ENCODE data around the gene AKIP1.
"Not testable (repeated sequence)": the region's sequence is repeated elsewhere in the genome, so short reads cannot be mapped to it uniquely, and the experiment has no call there.

The AKIP1 gene

DNA sequence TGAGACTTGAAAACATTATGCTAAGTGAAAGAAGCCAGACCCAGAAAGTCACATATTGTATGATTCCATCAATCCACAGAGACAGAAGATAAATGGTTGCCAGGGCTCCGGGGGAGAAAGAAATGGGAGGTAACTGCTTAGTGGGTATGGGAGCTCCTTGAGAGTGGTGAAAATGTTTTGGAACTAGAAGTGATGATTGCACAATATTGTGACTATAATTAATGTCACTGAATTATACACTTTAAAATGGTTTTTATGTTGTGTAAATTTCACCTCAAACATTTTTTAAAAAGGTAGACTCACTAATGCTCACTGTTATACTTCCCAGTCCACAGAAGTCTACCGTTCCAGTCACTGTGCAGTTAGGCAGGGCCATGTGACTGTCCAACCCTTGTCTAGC lies 32.2 kb upstream of the AKIP1 start:
- no peaks in the 10 kb centered on the region for H3K27me3 ChIP-seq (ENCODE audit: control insufficient read depth, insufficient read depth, low read length)
- H3K27ac ChIP-seq (ENCODE audit: low read length) = no peak overlapping the region
- H3K4me3 ChIP-seq (ENCODE audit: low read length) = no peak overlapping the region
- no peak for DNase-seq (ENCODE audit: low read depth, low spot score)
- H3K9me3 ChIP-seq (ENCODE audit: control insufficient read depth, insufficient read depth, low read length) = no peaks in the 10 kb centered on the region
- no peaks in the 10 kb centered on the region for H3K36me3 ChIP-seq (ENCODE audit: control insufficient read depth, insufficient read depth, low read length)
- H3K4me1 ChIP-seq (ENCODE audit: control insufficient read depth, insufficient read depth, low read length) = no peaks in the 10 kb centered on the region
- no CpG with 5 or more reads among the region's 2 CpGs for WGBS (ENCODE audit: insufficient coverage, insufficient read length)

DNA sequence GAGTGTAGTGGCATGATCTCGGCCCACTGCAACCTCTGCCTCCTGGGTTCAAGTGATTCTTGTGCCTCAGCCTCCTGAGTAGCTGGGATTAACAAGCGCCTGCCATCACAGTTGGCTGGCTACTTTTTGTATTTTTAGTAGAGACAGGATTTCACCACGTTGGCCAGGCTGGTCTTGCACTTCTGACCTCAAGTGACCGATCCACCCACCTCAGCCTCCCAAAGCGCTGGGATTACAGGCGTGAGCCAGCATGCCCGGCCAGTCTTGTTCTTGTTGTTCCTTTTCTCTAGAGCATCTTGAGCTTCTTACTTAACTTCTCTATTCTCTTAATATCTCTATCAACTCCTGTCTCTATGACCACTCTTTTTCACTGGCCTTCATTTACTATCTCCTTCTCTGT lies 29.4 kb upstream of the AKIP1 start:
- DNase-seq (ENCODE audit: low read depth, low spot score); H3K27me3 ChIP-seq (ENCODE audit: control insufficient read depth, insufficient read depth, low read length); H3K9me3 ChIP-seq (ENCODE audit: control insufficient read depth, insufficient read depth, low read length); H3K4me3 ChIP-seq (ENCODE audit: low read length); H3K36me3 ChIP-seq (ENCODE audit: control insufficient read depth, insufficient read depth, low read length); H3K27ac ChIP-seq (ENCODE audit: low read length); H3K4me1 ChIP-seq (ENCODE audit: control insufficient read depth, insufficient read depth, low read length): not testable (repeated sequence)
- WGBS (ENCODE audit: insufficient coverage, insufficient read length) = no CpG with 5 or more reads among the region's 7 CpGs

DNA sequence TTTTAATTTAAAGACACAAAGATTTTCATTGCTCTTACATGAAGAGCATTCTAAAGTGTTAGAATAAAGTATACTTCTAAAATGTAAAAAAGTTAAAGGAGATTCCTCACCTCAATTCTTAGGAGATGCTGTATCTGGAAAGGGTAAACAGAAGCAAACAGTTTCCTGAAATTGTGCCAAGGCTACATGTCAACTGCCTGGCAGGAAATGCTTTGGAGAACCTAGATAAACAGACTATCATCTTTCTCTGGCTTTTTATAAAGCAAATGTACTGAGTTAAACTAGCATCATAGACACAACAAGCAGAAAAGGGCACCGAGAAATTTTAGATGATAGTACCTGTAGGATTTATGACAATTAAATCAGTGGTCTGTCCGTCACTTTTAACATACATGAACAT lies 24.7 kb upstream of the AKIP1 start:
- H3K27me3 ChIP-seq (ENCODE audit: control insufficient read depth, insufficient read depth, low read length) = no peaks in the 10 kb centered on the region
- no peak overlapping the region for H3K4me3 ChIP-seq (ENCODE audit: low read length)
- DNase-seq (ENCODE audit: low read depth, low spot score) = no peak
- no peaks in the 10 kb centered on the region for H3K4me1 ChIP-seq (ENCODE audit: control insufficient read depth, insufficient read depth, low read length)
- H3K27ac ChIP-seq (ENCODE audit: low read length) = no peak overlapping the region
- WGBS (ENCODE audit: insufficient coverage, insufficient read length) = no CpG with 5 or more reads among the region's 2 CpGs
- H3K9me3 ChIP-seq (ENCODE audit: control insufficient read depth, insufficient read depth, low read length) = no peaks in the 10 kb centered on the region; the same call in 1 of the 2 replicates
- H3K36me3 ChIP-seq (ENCODE audit: control insufficient read depth, insufficient read depth, low read length) = no peaks in the 10 kb centered on the region

DNA sequence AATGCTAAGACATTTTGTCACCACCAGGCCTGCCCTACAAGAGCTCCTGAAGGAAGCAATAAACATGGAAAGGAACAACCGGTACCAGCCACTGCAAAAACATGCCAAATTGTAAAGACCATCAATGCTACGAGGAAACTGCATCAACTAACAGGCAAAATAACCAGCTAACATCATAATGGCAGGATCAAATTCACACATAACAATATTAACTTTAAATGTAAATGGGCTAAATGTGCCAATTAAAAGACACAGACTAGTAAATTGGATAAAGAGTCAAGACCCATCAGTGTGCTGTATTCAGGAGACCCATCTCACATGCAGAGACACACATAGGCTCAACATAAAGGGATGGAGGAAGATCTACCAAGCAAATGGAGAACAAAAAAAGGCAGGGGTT lies 19.8 kb upstream of the AKIP1 start:
- not testable (repeated sequence) for H3K27me3 ChIP-seq (ENCODE audit: control insufficient read depth, insufficient read depth, low read length); H3K4me1 ChIP-seq (ENCODE audit: control insufficient read depth, insufficient read depth, low read length); H3K4me3 ChIP-seq (ENCODE audit: low read length); DNase-seq (ENCODE audit: low read depth, low spot score); H3K9me3 ChIP-seq (ENCODE audit: control insufficient read depth, insufficient read depth, low read length); H3K36me3 ChIP-seq (ENCODE audit: control insufficient read depth, insufficient read depth, low read length); H3K27ac ChIP-seq (ENCODE audit: low read length)
- WGBS (ENCODE audit: insufficient coverage, insufficient read length) = no CpG with 5 or more reads among the region's 2 CpGs

DNA sequence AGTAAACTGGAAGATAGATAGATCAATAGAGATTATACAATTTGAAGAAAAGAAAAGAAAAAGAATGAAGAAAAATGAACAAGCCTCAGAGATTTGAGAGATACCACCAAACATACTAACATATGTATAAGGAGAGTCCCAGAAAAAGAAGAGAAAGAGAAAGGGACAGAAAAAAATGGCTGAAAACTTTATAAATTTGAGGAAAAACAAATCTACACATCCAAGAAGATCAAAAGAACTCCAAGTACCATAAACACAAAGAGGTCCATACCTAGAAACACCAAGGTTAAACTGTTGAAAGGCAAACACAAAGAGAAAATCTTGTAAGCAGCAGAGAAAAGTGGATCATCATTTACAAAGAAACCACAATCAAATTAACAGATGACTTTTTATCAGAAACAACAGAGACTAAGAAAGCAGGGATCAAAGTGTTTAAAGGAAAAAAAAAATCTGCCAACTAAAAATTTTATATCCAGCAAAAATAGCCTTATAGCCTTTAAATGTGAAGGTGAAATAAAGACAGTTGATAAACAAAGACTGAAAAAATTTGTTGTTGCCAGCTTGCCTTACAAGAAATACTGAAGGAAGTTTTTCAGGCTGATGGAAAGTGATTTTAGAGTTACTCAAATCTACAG lies 11.8 kb upstream of the AKIP1 start:
- no peaks in the 10 kb centered on the region for H3K36me3 ChIP-seq (ENCODE audit: control insufficient read depth, insufficient read depth, low read length)
- no peak overlapping the region for H3K27ac ChIP-seq (ENCODE audit: low read length)
- H3K9me3 ChIP-seq (ENCODE audit: control insufficient read depth, insufficient read depth, low read length) = no peaks in the 10 kb centered on the region
- no peaks in the 10 kb centered on the region for H3K4me1 ChIP-seq (ENCODE audit: control insufficient read depth, insufficient read depth, low read length)
- DNase-seq (ENCODE audit: low read depth, low spot score) = no peak
- H3K4me3 ChIP-seq (ENCODE audit: low read length) = no peak overlapping the region
- no peaks in the 10 kb centered on the region for H3K27me3 ChIP-seq (ENCODE audit: control insufficient read depth, insufficient read depth, low read length)

DNA sequence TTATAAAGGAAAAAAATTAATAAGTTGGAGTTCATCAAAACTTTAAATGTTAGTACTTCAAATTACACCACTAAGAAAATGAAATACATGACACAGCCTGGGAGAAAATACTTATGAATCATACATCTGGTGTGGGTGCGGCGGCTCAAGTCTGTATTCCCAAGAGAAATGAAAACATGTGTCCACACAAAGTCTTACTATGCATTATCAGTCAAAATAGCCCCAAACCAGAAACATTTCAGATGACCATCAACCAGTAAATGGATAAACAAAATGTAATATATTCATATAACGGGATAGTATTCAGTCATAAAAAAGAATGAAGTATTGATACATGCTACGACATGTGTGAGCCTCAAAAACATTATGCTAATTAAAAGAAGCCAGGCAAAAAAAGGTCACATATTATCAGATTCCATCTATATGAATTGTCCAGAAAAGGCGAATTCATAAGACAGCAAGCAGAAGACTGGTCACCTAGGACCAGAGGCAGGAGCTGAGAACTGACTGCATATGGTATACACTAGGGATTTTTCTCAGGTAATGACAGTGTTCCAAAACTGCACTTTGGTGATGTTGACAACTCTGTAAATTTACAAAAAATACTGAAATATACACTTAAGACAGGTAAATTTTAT lies 5.3 kb upstream of the AKIP1 start:
- Histone ChIP-seq H3K9me3 (ENCODE audit: control insufficient read depth, insufficient read depth, low read length) (no peaks in the 10 kb centered on the region), H3K27ac (ENCODE audit: low read length) (no peak overlapping the region), H3K27me3 (ENCODE audit: control insufficient read depth, insufficient read depth, low read length) (no peaks in the 10 kb centered on the region), H3K4me1 (ENCODE audit: control insufficient read depth, insufficient read depth, low read length) (no peaks in the 10 kb centered on the region), H3K4me3 (ENCODE audit: low read length) (no peak overlapping the region), H3K36me3 (ENCODE audit: control insufficient read depth, insufficient read depth, low read length) (no peaks in the 10 kb centered on the region)
- WGBS (ENCODE audit: insufficient coverage, insufficient read length) = no CpG with 5 or more reads among the region's 5 CpGs
- DNase-seq (ENCODE audit: low read depth, low spot score) = no peak

DNA sequence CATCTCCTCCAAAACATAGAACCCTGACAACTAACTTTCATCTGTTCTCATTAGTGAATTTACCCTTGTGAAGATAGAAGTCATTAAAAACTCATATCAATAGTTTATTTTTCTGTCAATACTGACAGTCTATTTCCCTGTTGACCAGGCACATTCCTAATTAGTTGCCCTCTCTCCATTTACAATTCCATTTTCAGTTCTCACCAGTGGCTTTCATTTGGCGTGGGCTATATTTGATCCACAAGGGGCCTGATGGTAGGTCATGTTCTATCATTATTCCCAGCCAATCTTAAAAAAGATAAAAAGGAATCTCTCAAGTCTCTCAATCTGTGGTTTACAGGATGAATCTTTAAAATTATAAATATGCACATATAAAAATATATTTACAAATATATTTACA lies 3.9 kb upstream of the AKIP1 start:
- Histone ChIP-seq H3K36me3 (ENCODE audit: control insufficient read depth, insufficient read depth, low read length) (no peaks in the 10 kb centered on the region), H3K27me3 (ENCODE audit: control insufficient read depth, insufficient read depth, low read length) (no peaks in the 10 kb centered on the region), H3K4me1 (ENCODE audit: control insufficient read depth, insufficient read depth, low read length) (no peaks in the 10 kb centered on the region), H3K9me3 (ENCODE audit: control insufficient read depth, insufficient read depth, low read length) (no peaks in the 10 kb centered on the region), H3K27ac (ENCODE audit: low read length) (no peak overlapping the region), H3K4me3 (ENCODE audit: low read length) (no peak overlapping the region)
- DNase-seq (ENCODE audit: low read depth, low spot score) = no peak
- no CpG with 5 or more reads among the region's 1 CpG for WGBS (ENCODE audit: insufficient coverage, insufficient read length)

DNA sequence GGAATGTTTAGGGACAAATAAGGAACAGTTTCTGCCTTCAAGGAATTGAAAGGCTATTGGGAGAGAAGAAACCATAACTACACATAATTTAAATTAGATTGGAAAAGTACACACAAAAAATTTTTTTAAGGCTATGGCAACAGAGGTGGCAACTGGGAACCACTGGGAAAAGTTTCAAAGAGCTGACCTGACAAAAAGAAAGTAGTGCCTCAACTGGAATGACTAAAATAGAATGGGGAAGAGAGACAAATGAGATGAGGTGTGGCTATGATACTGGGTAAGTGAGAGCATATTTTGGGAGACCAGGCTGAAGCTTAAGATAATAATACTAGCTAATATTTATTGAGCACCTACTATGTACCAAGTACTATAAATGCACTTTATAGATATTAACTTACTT lies 2.9 kb upstream of the AKIP1 start:
- no peak for DNase-seq (ENCODE audit: low read depth, low spot score)
- Histone ChIP-seq H3K27me3 (ENCODE audit: control insufficient read depth, insufficient read depth, low read length) (no peaks in the 10 kb centered on the region), H3K27ac (ENCODE audit: low read length) (no peak overlapping the region), H3K4me1 (ENCODE audit: control insufficient read depth, insufficient read depth, low read length) (no peaks in the 10 kb centered on the region; the same call in 1 of the 2 replicates), H3K9me3 (ENCODE audit: control insufficient read depth, insufficient read depth, low read length) (no peaks in the 10 kb centered on the region), H3K36me3 (ENCODE audit: control insufficient read depth, insufficient read depth, low read length) (no peaks in the 10 kb centered on the region), H3K4me3 (ENCODE audit: low read length) (no peak overlapping the region)

DNA sequence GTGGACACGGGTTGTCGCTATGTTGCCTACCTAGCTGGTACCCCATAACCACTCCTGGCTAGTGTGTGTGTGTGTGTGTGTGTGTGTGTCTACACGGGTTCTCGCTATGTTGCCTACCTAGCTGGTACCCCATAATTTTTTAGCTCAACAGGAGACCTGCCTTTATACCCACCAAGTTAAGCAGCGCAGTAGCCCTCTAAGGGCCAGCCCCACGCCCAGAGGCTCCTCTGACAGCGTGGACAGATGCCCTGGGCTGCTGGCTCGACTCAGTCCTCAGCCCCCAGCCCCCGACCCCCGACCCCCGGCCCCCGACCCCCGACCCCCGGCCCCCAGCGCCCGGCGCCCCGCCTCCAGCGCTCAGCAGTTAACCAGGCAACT lies 351 bp upstream of the AKIP1 start:
- Histone ChIP-seq H3K9me3 (ENCODE audit: control insufficient read depth, insufficient read depth, low read length) (no peaks in the 10 kb centered on the region), H3K27me3 (ENCODE audit: control insufficient read depth, insufficient read depth, low read length) (no peaks in the 10 kb centered on the region), H3K36me3 (ENCODE audit: control insufficient read depth, insufficient read depth, low read length) (no peaks in the 10 kb centered on the region), H3K27ac (ENCODE audit: low read length) (no peak overlapping the region), H3K4me1 (ENCODE audit: control insufficient read depth, insufficient read depth, low read length) (no peaks in the 10 kb centered on the region; the same call in 1 of the 2 replicates), H3K4me3 (ENCODE audit: low read length) (peak overlapping the region; percentile 36; the same call in 1 of the 2 replicates)
- WGBS (ENCODE audit: insufficient coverage, insufficient read length) = no CpG with 5 or more reads among the region's 19 CpGs
- no peak for DNase-seq (ENCODE audit: low read depth, low spot score)

DNA sequence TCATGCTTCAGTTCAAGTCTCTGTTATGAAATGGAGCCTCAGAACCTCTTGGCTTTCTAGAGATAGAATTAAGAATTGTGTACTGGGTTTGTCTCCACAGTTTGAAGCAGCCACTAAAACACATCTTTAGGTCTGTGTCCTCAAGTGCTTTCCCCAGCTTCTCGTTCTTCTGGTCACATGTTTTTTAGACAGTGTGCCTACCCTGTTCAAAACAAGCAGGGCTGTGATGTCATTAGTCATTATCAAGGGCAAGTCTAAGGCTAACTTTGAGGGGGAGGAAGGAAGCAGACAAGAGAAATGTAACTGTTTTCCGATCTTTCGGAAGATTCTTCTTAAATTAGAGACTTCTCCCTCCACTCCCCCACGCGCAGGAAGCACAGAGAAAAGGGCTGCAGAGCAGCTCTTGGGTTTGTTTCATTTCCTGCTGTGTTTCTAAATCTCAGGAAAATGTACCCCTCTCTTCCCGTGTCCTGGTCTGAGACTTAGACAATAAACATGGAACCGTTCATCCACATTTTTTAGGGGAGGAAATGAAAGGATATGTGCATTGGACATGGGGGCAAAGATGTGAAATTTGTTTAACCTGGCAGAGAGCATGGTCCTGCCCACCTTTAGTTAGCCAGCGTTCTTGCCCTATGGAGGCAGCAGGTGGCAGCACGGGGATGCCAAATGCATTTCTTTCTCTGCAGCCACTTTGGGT lies 3.1 kb downstream of the AKIP1 start:
- no peak overlapping the region for H3K27ac ChIP-seq (ENCODE audit: low read length)
- no peaks in the 10 kb centered on the region; the same call in 1 of the 2 replicates for H3K4me1 ChIP-seq (ENCODE audit: control insufficient read depth, insufficient read depth, low read length)
- H3K27me3 ChIP-seq (ENCODE audit: control insufficient read depth, insufficient read depth, low read length) = no peaks in the 10 kb centered on the region
- WGBS (ENCODE audit: insufficient coverage, insufficient read length) = no CpG with 5 or more reads among the region's 9 CpGs
- no peak overlapping the region for H3K4me3 ChIP-seq (ENCODE audit: low read length)
- no peaks in the 10 kb centered on the region for H3K9me3 ChIP-seq (ENCODE audit: control insufficient read depth, insufficient read depth, low read length)
- H3K36me3 ChIP-seq (ENCODE audit: control insufficient read depth, insufficient read depth, low read length) = 0 out of 2 replicates have a peak, but pooled peaks cover 3% of the 10 kb centered on the region
- no peak for DNase-seq (ENCODE audit: low read depth, low spot score)

DNA sequence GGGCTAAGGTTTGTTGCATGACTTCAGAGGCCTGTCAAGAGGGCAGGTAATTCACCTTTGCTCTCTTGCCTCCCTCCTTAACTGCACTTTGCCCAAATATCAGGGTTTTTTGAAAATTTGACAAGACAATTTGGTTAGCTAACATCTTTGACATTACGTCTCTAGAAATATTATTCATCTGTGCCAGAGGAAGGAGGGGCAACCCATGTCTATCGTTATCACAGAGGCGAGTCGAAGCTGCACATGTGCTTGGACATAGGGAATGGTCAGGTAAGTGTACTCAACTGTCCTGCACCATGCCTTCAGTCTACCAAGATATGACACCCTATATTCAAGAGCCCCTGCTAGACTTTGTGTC lies 3.7 kb downstream of the AKIP1 start:
- Histone ChIP-seq H3K36me3 (ENCODE audit: control insufficient read depth, insufficient read depth, low read length) (0 out of 2 replicates have a peak, but pooled peaks cover 3% of the 10 kb centered on the region), H3K27me3 (ENCODE audit: control insufficient read depth, insufficient read depth, low read length) (no peaks in the 10 kb centered on the region), H3K27ac (ENCODE audit: low read length) (no peak overlapping the region), H3K4me3 (ENCODE audit: low read length) (no peak overlapping the region), H3K9me3 (ENCODE audit: control insufficient read depth, insufficient read depth, low read length) (no peaks in the 10 kb centered on the region), H3K4me1 (ENCODE audit: control insufficient read depth, insufficient read depth, low read length) (no peaks in the 10 kb centered on the region; the same call in 1 of the 2 replicates)
- DNase-seq (ENCODE audit: low read depth, low spot score) = no peak
- no CpG with 5 or more reads among the region's 4 CpGs for WGBS (ENCODE audit: insufficient coverage, insufficient read length)
